Activated CD4-positive, alpha-beta memory T cell treated with anti-CD3 and anti-CD28 coated beads, Interleukin-2, amount 10 ng/mL, durations not matched to agents 7 days and 5 days (primary cell): Measurements from ENCODE around the gene UBTD1. TPM values are rescaled to one million over a fixed set of nuclear protein-coding genes. Genes with fewer than 3 reads are reported as not detected.
A peak's percentile ranks its signal among the peaks of the same experiment; 100 is the strongest.

ENCODE experiments used
- CTCF ChIA-PET: fragments of 350-600 bp; sonication (Branson Sonifier 250); formaldehyde crosslinking; loops from one replicate; lab custom pipeline; 2021; ENCODE audit warnings: antibody characterized with exemption, inconsistent platforms; lab: Charles Lee
- POLR2A ChIA-PET: fragments of 350-600 bp; sonication (Branson Sonifier 250); formaldehyde crosslinking; loops from one replicate; lab custom pipeline; 2021; ENCODE audit warnings: antibody characterized with exemption; lab: Charles Lee
- DNase-seq: peaks from one replicate; pipeline ENCODE4 v3.0.0-alpha.2; 2020
- H3K27ac Mint-ChIP-seq: one replicate; pipeline ENCODE4 v1.8.0; 2021; ENCODE audit warnings: mild to moderate bottlenecking, mixed read lengths
- H3K27me3 Mint-ChIP-seq: one replicate; pipeline ENCODE4 v1.8.0; 2021; ENCODE audit warnings: mixed read lengths
- H3K36me3 Mint-ChIP-seq: one replicate; pipeline ENCODE4 v1.8.0; 2021; ENCODE audit warnings: low read depth, mixed read lengths
- H3K4me1 Mint-ChIP-seq: one replicate; pipeline ENCODE4 v1.8.0; 2021; ENCODE audit warnings: mixed read lengths
- H3K4me3 Mint-ChIP-seq: one replicate; pipeline ENCODE4 v1.8.0; 2021; ENCODE audit warnings: mild to moderate bottlenecking, mixed read lengths
- H3K9me3 Mint-ChIP-seq: one replicate; pipeline ENCODE4 v1.8.0; 2021; ENCODE audit warnings: mixed read lengths
- total RNA-seq, 2 experiments: library from RNA; stranded (reverse); gene quantifications; one replicate each; pipeline ENCODE4 v1.2.3, GENCODE V29; 2021

Gene UBTD1
- total RNA-seq = 1 to 10 TPM; 1.4 to 1.6 TPM

GRCh38 chr10:97498841-97499560, at the start of gene UBTD1:
Gene UBTD1, plus strand, starts transcription at chr10:97498924. Its CDS starts 280 bp downstream, at chr10:97499204.
- peak within 1 kb of the TSS; percentile 98 for H3K27ac Mint-ChIP-seq
- no peaks in the 10 kb centered on the region for H3K9me3 Mint-ChIP-seq
- H3K36me3 Mint-ChIP-seq = peaks cover 13% of the 10 kb centered on the region
- H3K27me3 Mint-ChIP-seq = peaks cover 34% of the 10 kb centered on the region
- ChIA-PET POLR2A (interaction anchor here (0.7 to 1.5 kb wide), 5 partner anchors 9 to 98 kb away, joined by 3 to 5 read pairs (median 3); partner anchors contain the start of gene RRP12), CTCF (interaction anchor here (1.1 to 2.2 kb wide), 3 partner anchors 56 to 98 kb away, joined by 3 to 6 read pairs (median 3); partner anchors contain the start of gene RRP12)
- peaks cover 43% of the 10 kb centered on the region for H3K4me1 Mint-ChIP-seq
- peak within 1 kb of the TSS; percentile 95 for H3K4me3 Mint-ChIP-seq
- peak; percentile 35 for DNase-seq

- Mint-ChIP-seq H3K4me1 (peaks cover 40% of the 10 kb centered on the region), H3K36me3 (peaks cover 48% of the 10 kb centered on the region), H3K9me3 (no peaks in the 10 kb centered on the region), H3K27me3 (no peaks in the 10 kb centered on the region), H3K4me3 (no peak overlapping the region), H3K27ac (no peak overlapping the region)
- POLR2A ChIA-PET = no interaction called here
- no peak for DNase-seq
- CTCF ChIA-PET = no interaction called here
Observed at GRCh38 chr10:97450828-97451227, 47.9 kb upstream of the UBTD1 start.

- ChIA-PET CTCF (no interaction called here), POLR2A (no interaction called here)
- Mint-ChIP-seq H3K27ac (no peak overlapping the region), H3K36me3 (peaks cover 53% of the 10 kb centered on the region), H3K4me3 (no peak overlapping the region), H3K27me3 (no peaks in the 10 kb centered on the region), H3K9me3 (no peaks in the 10 kb centered on the region), H3K4me1 (peaks cover 34% of the 10 kb centered on the region)
- no peak for DNase-seq
Observed at GRCh38 chr10:97451605-97452004, 47.1 kb upstream of the UBTD1 start.

- peaks cover 60% of the 10 kb centered on the region for H3K36me3 Mint-ChIP-seq
- H3K27ac Mint-ChIP-seq = no peak overlapping the region
- H3K27me3 Mint-ChIP-seq = no peaks in the 10 kb centered on the region
- peaks cover 26% of the 10 kb centered on the region for H3K4me1 Mint-ChIP-seq
- no peak overlapping the region for H3K4me3 Mint-ChIP-seq
- DNase-seq = no peak
- CTCF ChIA-PET = no interaction called here
- H3K9me3 Mint-ChIP-seq = no peaks in the 10 kb centered on the region
- POLR2A ChIA-PET = interaction anchor here (1.2 kb wide), 1 partner anchor 9 kb away, joined by 5 read pairs; no protein-coding TSS in a partner anchor
Observed at GRCh38 chr10:97452352-97452751, 46.4 kb upstream of the UBTD1 start.

- ChIA-PET CTCF (no interaction called here), POLR2A (interaction anchor here (0.8 to 1.5 kb wide), 5 partner anchors 12 to 54 kb away, joined by 3 to 4 read pairs (median 3); partner anchors contain the start of gene RRP12)
- H3K36me3 Mint-ChIP-seq = peaks cover 70% of the 10 kb centered on the region
- H3K9me3 Mint-ChIP-seq = no peaks in the 10 kb centered on the region
- peak overlapping the region; percentile 57 for H3K27ac Mint-ChIP-seq
- DNase-seq = no peak
- H3K4me3 Mint-ChIP-seq = no peak overlapping the region
- no peaks in the 10 kb centered on the region for H3K27me3 Mint-ChIP-seq
- H3K4me1 Mint-ChIP-seq = peaks cover 10% of the 10 kb centered on the region
Observed at GRCh38 chr10:97454330-97455036, 44.2 kb upstream of the UBTD1 start.

GRCh38 chr10:97456034-97456685, 42.6 kb upstream of the UBTD1 start:
- H3K27me3 Mint-ChIP-seq = no peaks in the 10 kb centered on the region
- no peak for DNase-seq
- CTCF ChIA-PET = interaction anchor here (0.6 kb wide), 1 partner anchor 222 kb away, joined by 3 read pairs; no protein-coding TSS in a partner anchor
- H3K4me1 Mint-ChIP-seq = peaks cover 3% of the 10 kb centered on the region
- peak overlapping the region; percentile 7 for H3K27ac Mint-ChIP-seq
- H3K4me3 Mint-ChIP-seq = no peak overlapping the region
- H3K36me3 Mint-ChIP-seq = peaks cover 78% of the 10 kb centered on the region
- POLR2A ChIA-PET = interaction anchor here (0.6 to 1.3 kb wide), 2 partner anchors 9 to 10 kb away, joined by 3 to 4 read pairs; no protein-coding TSS in a partner anchor
- no peaks in the 10 kb centered on the region for H3K9me3 Mint-ChIP-seq

DNA sequence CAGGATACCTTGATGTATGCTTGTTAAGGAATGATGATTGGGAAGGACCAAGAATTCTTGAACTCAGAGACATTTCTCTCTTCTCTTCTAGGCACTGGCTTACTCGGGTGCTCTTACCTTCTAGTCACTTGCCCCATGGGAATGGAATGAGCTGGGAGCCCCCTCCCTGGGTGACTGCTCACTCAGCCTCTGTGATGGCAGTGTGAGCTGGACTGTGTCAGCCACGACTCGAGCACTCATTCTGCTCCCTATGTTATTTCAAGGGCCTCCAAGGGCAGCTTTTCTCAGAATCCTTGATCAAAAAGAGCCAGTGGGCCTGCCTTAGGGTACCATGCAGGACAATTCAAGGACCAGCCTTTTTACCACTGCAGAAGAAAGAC, 42.0 kb upstream of the UBTD1 start:
- H3K4me3 Mint-ChIP-seq = no peak overlapping the region
- peak overlapping the region; percentile 7 for H3K27ac Mint-ChIP-seq
- H3K27me3 Mint-ChIP-seq = no peaks in the 10 kb centered on the region
- CTCF ChIA-PET = interaction anchor here (0.6 kb wide), 1 partner anchor 223 kb away, joined by 3 read pairs; no protein-coding TSS in a partner anchor
- H3K9me3 Mint-ChIP-seq = no peaks in the 10 kb centered on the region
- H3K4me1 Mint-ChIP-seq = peaks cover 3% of the 10 kb centered on the region
- no peak for DNase-seq
- peaks cover 82% of the 10 kb centered on the region for H3K36me3 Mint-ChIP-seq
- POLR2A ChIA-PET = interaction anchor here (0.6 to 1.3 kb wide), 2 partner anchors 8 to 10 kb away, joined by 3 to 4 read pairs; no protein-coding TSS in a partner anchor

GRCh38 chr10:97459111-97459510, 39.6 kb upstream of the UBTD1 start:
- ChIA-PET CTCF (interaction anchor here (1.2 kb wide), 1 partner anchor 89 kb away, joined by 3 read pairs; no protein-coding TSS in a partner anchor), POLR2A (interaction anchor here (1.0 kb wide), 1 partner anchor 45 kb away, joined by 3 read pairs; no protein-coding TSS in a partner anchor)
- no peak overlapping the region for H3K27ac Mint-ChIP-seq
- no peaks in the 10 kb centered on the region for H3K9me3 Mint-ChIP-seq
- H3K27me3 Mint-ChIP-seq = no peaks in the 10 kb centered on the region
- H3K36me3 Mint-ChIP-seq = peaks cover 79% of the 10 kb centered on the region
- DNase-seq = no peak
- H3K4me1 Mint-ChIP-seq = peaks cover 3% of the 10 kb centered on the region
- H3K4me3 Mint-ChIP-seq = no peak overlapping the region

GRCh38 chr10:97459933-97460332, 38.8 kb upstream of the UBTD1 start:
- no peak overlapping the region for H3K4me3 Mint-ChIP-seq
- no peak overlapping the region for H3K27ac Mint-ChIP-seq
- ChIA-PET POLR2A (interaction anchor here (1.0 kb wide), 1 partner anchor 46 kb away, joined by 3 read pairs; no protein-coding TSS in a partner anchor), CTCF (interaction anchor here (1.2 kb wide), 1 partner anchor 88 kb away, joined by 3 read pairs; no protein-coding TSS in a partner anchor)
- H3K27me3 Mint-ChIP-seq = no peaks in the 10 kb centered on the region
- H3K36me3 Mint-ChIP-seq = peaks cover 76% of the 10 kb centered on the region
- no peaks in the 10 kb centered on the region for H3K9me3 Mint-ChIP-seq
- no peak for DNase-seq
- no peaks in the 10 kb centered on the region for H3K4me1 Mint-ChIP-seq

DNA sequence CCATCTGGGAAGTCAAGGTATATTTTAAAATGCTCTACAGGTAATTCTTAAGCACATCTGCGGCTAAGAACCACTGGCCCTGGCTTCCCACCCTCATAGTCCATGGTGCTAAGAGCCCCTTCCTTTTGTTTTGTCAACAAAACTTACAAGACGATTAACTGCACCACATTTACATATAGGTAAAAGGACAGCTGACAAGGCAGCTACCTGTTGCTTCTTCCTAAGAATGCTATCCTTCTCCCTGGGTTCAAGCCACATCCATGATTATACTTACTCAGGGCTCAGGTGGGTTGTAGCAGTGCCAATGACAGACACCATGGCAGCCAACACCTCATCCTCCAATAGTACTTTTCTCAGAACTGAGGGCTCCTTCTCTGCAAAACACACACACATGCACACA, 36.4 kb upstream of the UBTD1 start:
- H3K4me1 Mint-ChIP-seq = no peaks in the 10 kb centered on the region
- H3K4me3 Mint-ChIP-seq = no peak overlapping the region
- DNase-seq = no peak
- no peak overlapping the region for H3K27ac Mint-ChIP-seq
- CTCF ChIA-PET = interaction anchor here (1.4 to 2.1 kb wide), 2 partner anchors 56 to 90 kb away, joined by 3 to 5 read pairs; no protein-coding TSS in a partner anchor
- H3K36me3 Mint-ChIP-seq = peaks cover 65% of the 10 kb centered on the region
- POLR2A ChIA-PET = interaction anchor here (1.2 kb wide), 1 partner anchor 49 kb away, joined by 4 read pairs; no protein-coding TSS in a partner anchor
- H3K27me3 Mint-ChIP-seq = no peaks in the 10 kb centered on the region
- no peaks in the 10 kb centered on the region for H3K9me3 Mint-ChIP-seq

GRCh38 chr10:97463363-97464132, 35.2 kb upstream of the UBTD1 start:
- Mint-ChIP-seq H3K9me3 (no peaks in the 10 kb centered on the region), H3K27ac (peak overlapping the region; percentile 16), H3K36me3 (peaks cover 65% of the 10 kb centered on the region), H3K4me3 (no peak overlapping the region), H3K4me1 (no peaks in the 10 kb centered on the region), H3K27me3 (no peaks in the 10 kb centered on the region)
- DNase-seq = peak; percentile 37
- CTCF ChIA-PET = interaction anchor here (0.9 to 1.5 kb wide), 7 partner anchors 11 to 138 kb away, joined by 3 to 7 read pairs (median 3); partner anchors contain the start of genes C10orf62 and RRP12
- POLR2A ChIA-PET = interaction anchor here (1.0 to 1.2 kb wide), 2 partner anchors 14 to 62 kb away, joined by 3 read pairs; partner anchors contain the start of gene RRP12
